Measurements from ENCODE around the gene CLSTN1. TPM values are rescaled to one million over a fixed set of nuclear protein-coding genes. Genes with fewer than 3 reads are reported as not detected.

Gene CLSTN1
- total RNA-seq, 1 donor from 2014 or later = 110 TPM

DNA sequence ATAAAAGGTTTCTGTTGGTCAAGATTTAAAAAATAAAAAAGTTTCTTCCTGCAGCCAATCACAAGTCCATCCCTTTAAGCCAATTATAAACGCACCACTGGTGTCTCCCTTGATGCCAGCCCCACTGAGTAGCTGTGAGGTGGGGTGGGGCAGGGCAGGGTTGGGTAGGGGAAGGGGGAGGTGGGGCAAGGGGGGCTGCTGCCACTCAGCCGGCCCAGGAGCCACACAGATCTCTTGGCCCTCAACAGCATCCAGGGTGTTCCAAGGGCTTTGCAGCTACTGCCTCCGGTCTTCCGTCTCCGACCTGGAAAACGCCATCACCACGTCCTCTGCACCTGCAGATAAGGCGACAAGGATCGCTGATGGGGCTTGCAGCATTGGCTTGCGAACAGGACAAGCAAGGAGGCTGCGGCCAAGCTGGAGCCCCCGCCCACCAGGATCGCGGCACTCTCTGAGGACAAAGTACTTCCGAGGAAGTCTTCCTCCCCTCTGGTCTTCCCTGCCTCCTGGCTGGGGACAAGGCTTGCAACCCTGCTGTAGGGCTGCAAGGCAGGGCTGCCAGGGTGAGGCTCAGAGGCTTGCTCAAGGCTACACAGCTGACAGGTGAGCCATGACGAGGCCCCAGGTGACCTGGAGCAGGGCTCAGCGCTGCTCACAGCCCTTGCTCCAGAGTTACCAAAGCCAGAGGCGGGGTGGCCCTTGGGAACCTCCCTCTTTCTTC, 26.8 kb upstream of the CLSTN1 start:
- DNase-seq = no peak

- no peak for DNase-seq
Observed at GRCh38 chr1:9849691-9850441, 26.1 kb upstream of the CLSTN1 start.

GRCh38 chr1:9848022-9848421, 24.3 kb upstream of the CLSTN1 start:
- DNase-seq = no peak

GRCh38 chr1:9847269-9847668, 23.5 kb upstream of the CLSTN1 start:
- no peak for DNase-seq

- DNase-seq = no peak
Observed at GRCh38 chr1:9846611-9847171, 22.9 kb upstream of the CLSTN1 start.

DNA sequence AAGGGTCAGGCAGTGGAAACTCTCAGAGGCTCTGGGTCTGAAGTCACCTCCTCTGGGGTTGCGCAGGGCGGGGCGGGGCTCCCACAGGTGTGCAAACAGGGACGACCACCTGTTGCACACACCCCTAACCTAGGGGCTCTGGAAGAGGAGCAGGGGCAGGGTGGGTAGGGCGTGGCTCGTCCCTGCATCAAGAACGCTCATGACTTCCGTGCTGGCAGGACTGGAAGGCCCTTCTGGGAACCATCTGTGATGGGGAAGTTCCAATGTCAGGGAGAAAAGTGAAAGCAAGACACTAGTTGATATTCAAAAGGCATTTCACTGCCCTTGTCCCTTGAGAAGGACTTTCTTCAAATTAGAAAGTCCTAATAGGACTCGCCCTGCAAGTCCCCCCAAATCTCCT, 22.1 kb upstream of the CLSTN1 start:
- no peak for DNase-seq

- DNase-seq = no peak
Observed at GRCh38 chr1:9844756-9845155, 21.0 kb upstream of the CLSTN1 start.

DNA sequence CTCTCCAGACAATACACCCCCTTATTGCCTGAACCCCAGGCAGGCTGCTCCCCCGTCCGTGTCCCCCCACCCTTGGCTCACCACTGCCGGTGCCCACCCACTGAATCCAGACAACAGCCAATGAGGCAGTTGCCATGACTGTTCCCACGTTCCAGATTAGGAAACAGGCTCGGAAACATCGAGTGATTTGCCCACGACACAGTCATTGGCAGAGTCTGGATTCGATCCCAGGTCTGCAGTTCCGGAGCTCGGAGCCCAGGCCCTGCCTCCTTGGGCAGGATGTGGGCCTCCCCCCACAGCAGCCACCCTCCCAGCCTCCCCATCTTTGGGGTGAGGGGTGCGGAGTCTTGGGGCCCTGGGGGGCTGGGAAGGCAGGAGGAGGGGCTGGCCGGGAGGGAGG, 20.3 kb upstream of the CLSTN1 start:
- DNase-seq = no peak

DNA sequence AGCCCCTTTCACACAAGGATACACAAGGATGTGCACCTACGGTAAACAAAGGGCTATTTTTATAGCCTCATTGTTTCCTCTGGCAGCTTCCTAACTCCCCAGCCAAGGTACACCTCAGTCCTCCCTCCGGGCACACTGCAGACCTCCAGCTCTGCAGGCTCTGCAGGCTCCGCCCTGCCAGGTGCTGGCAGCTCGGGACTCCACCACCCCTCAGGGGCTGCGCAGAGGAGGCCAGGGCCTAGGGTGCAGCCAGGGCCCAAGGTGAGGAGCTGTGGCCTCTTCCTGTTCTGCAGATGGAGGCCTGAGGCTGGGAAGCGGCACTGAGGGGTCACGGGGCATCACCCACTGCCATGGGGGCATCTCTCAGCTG, 19.8 kb upstream of the CLSTN1 start:
- DNase-seq = peak; percentile 39

GRCh38 chr1:9842781-9843575, 19.2 kb upstream of the CLSTN1 start:
- DNase-seq = peak; percentile 50

DNA sequence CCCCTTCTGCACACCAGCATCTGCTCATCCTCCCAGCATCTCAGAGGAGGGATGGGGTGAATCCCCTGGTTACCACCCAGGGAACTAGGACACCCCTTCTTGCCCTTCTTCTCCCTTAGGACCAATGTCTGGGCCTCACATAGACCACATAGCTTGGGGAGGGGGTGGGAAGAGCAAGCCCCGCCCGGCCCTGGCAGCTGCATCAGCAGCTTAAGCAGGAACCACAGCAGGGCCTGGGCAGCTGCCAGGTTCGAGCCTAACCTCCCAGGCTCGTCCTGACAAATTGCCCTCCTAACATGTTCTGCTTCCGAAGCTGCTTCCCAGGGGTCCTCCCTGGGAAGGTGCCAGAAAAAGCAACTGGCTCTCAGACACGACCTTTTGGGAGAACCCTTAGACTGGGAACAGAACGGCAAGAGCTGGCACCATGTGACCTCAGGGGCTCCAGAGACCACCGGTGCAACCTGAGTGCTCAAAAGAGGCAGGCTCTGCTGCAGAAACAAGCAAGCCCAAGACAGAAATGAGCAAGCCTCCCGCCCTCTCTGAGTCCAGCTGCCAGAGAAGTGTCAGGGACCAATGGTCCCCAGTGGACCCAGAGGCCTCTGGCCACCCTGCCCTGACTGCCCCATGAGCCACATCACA, 18.4 kb upstream of the CLSTN1 start:
- DNase-seq = peak; percentile 76

DNA sequence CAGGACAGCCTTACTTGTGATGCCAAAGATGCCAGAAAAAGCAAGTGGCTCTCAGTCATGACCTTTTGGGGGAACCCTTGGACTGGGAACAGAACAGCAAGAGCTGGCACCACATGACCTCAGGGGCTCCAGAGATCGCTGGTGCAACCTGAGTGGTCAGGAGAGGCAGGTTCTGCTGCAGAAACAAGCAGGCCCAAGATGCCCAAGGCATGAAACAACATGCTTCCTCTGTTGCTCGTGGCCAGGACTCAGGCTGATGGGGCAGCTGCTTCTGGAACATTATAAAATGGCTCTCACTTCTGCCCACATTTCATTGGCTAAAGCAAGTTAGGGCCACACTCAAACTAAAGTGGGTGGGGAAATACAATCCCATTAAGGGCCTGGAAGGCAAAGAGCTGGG, 17.7 kb upstream of the CLSTN1 start:
- no peak for DNase-seq

DNA sequence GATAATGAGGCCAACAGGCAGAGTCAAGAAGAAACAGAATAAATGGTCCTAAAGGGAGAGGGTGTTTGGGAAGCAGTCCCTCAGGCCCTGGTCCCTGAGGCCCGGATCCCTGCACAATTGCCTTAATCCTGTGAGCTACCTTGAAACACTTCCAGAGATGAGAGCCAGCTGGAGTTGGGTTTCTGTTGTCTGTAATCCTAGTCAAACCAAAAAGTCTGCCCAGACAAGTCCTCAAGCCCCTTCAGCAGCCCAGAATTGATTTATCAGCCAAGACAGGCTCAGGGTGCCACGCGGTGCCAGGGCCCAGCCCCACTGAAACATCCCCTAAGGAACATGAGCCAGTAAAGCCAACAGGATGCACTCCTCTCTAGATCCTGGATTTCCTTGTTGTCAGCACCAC, 16.4 kb upstream of the CLSTN1 start:
- DNase-seq = peak; percentile 48

DNA sequence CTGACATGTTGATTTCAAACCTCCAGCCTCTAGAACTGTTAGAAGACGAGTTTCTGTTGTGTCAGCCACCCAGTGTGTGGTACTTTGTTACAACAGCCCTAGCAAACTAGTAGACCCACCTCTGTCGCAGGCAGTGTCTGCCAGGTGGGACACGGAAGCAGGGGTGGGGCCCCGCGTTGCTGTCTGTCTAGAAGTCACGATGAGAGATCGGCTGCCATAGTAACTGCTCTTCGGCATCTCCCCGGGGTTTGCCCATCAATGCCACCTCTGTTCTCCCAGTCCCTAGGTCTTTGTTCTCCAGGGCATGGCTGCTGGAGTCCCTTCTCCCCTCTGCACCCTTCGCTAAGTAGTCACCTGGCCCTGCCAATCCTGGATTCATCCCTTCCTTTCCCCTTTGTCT, 15.2 kb upstream of the CLSTN1 start:
- DNase-seq = no peak

- no peak for DNase-seq
Observed at GRCh38 chr1:9836632-9836960, 12.8 kb upstream of the CLSTN1 start.

- peak; percentile 48 for DNase-seq
Observed at GRCh38 chr1:9835758-9836631, 12.2 kb upstream of the CLSTN1 start.

- DNase-seq = no peak
Observed at GRCh38 chr1:9835404-9835757, 11.6 kb upstream of the CLSTN1 start.

DNA sequence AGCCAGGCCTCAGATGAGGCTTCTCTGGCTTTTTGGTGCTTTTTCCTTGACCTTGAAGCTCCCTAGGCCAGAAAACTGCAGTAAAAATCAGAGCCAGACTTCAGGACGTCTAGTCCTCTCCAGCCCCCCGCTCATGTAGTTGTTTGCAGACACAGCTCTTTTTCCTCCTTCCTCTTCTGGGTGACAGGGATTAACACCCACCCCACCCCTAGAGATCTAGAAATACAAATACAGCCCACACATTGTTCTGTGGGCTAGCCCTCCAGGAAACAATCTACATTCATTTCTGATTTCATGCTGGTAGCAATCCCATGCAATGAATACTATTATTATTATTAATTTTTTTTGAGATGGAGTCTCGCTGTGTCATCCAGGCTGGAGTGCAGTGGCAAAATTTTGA, 9.9 kb upstream of the CLSTN1 start:
- no peak for DNase-seq

DNA sequence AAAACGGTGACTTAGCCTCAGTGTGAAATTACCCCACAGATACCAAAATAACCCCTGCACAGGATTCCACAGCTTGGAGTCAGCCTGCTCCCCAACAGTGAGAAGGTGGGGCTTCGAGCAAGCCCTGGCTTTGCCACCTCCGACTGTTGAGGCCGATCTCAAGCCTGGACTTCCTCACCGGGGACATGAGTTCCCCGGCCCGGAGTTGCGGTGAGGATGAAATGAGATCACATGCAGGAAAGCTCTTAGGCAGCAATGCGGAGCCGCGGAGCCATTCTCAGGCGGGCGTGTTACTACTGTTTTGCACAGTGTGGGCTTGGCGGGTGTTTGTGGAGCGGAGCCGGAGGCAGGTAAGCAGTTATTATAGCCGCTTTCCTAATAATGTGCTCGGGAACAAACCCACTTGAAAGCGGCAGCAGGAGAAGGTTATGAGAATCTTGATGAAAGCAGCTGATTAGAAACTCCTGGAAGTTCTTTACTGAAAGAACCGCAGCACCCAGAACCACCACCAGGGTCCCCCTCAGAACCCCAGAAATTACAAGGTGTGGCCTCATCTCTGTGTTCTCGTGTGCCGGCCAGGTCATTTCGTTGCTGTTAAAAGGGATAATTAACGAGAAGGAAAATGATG, 3.9 kb upstream of the CLSTN1 start:
- no peak for DNase-seq

DNA sequence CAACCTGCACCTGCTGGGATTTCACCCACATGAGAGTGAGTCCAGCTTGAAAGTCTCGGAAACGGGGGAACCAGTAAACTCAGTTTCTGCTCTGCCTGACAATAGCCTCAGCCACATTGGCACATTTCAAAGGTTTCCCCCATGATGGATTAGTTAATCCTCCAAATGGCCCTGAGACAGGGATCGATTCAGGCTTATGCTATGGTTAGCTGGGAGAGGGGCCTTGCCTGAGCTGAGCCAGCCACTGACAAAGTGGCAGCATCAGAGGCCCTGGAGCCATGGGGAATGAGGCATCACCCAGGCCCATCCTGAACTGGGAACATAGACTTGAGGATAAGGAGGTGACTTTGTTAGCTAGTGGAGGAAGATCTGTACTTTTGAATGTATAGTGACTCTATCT, 2.9 kb upstream of the CLSTN1 start:
- DNase-seq = no peak

DNA sequence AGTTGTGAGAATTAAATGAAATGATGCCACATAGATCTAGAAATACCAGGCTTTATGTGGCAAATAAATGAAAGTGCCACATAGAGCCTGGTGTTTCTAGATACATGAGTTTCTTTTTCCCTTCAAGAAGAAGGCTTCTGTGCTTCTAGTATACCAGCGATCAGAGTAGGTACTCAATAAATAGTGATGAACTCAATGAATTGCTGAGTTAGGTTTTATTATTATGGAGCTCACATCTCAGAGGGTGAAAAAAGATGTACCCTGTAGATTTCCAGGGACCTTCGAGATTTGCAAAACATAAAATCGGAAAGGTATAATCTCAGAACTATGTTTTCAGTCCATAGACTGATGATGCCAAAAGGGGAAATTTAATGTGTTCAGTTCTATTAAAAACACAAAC, 2.3 kb upstream of the CLSTN1 start:
- DNase-seq = no peak
